GM12801 (cell line): ENCODE data around the gene MACROD2.

Experiments used
- CTCF ChIP-seq: IDR thresholded peaks from one replicate; pipeline ENCODE4 v1.5.1; 2011; ENCODE audit warnings: control low read depth; ENCODE audit not compliant: insufficient read length; ENCODE audit errors: extremely low read depth

Gene MACROD2

GRCh38 chr20:15546525-15547023 lies 1551.3 kb downstream of the MACROD2 start:
- TF ChIP-seq CTCF = no peak

- TF ChIP-seq CTCF = no peak
Measured at GRCh38 chr20:15547119-15547518, 1551.8 kb downstream of the MACROD2 start.

GRCh38 chr20:15550116-15550870 lies 1555.0 kb downstream of the MACROD2 start:
- no peak for TF ChIP-seq CTCF

- TF ChIP-seq CTCF = no peak
Measured at GRCh38 chr20:15555913-15556312, 1560.6 kb downstream of the MACROD2 start.

GRCh38 chr20:15556869-15557268 lies 1561.6 kb downstream of the MACROD2 start:
- no peak for TF ChIP-seq CTCF

- TF ChIP-seq CTCF = no peak
Measured at GRCh38 chr20:15561070-15561569, 1565.8 kb downstream of the MACROD2 start.

GRCh38 chr20:15561707-15562404 lies 1566.5 kb downstream of the MACROD2 start:
- no peak for TF ChIP-seq CTCF
